ENCODE data around the gene IGIP.

Gene IGIP

DNA sequence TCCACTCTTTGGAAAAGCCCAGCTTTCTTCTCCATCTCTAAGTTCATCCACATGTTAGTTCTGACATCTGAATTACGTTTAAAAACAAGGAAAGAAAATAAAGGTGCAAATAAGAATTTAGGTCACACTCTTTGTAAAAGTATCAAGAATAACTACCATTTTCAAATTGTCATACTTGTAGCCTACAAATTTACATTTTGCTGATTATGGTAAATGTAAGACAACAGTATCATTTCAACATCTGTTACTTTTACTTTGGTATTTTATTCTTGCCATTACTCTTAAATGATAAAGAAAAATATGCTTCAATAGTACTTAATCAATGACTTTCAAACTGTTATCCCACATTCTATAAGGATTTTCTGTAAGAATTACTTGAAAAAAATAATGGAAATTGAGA is 21.6 kb upstream of the IGIP start:
- Histone ChIP-seq H3K4me3 (ENCODE audit: low read length) (no peak overlapping the region), H3K27ac (ENCODE audit: low read depth, low read length) (no peak overlapping the region), H3K9me3 (ENCODE audit: insufficient read depth, low read depth, low read length) (no peaks in the 10 kb centered on the region), H3K36me3 (ENCODE audit: insufficient read depth, low read length) (no peaks in the 10 kb centered on the region), H3K4me1 (ENCODE audit: insufficient read depth, low read length) (peaks cover 10% of the 10 kb centered on the region; the same call in 1 of the 2 replicates), H3K9ac (ENCODE audit: low read depth, low read length) (no peak overlapping the region), H3K27me3 (ENCODE audit: insufficient read depth, low read length) (peaks cover 87% of the 10 kb centered on the region)
- no CpG with 5 or more reads among the region's 1 CpG for WGBS

- H3K9ac ChIP-seq (ENCODE audit: low read depth, low read length) = no peak overlapping the region
- WGBS = 43% methylated on average over 4 of the region's 5 CpGs
- H3K4me3 ChIP-seq (ENCODE audit: low read length) = no peak overlapping the region
- peaks cover 93% of the 10 kb centered on the region for H3K27me3 ChIP-seq (ENCODE audit: insufficient read depth, low read length)
- no peak overlapping the region for H3K27ac ChIP-seq (ENCODE audit: low read depth, low read length)
- H3K36me3 ChIP-seq (ENCODE audit: insufficient read depth, low read length) = no peaks in the 10 kb centered on the region
- no peaks in the 10 kb centered on the region for H3K9me3 ChIP-seq (ENCODE audit: insufficient read depth, low read depth, low read length)
- H3K4me1 ChIP-seq (ENCODE audit: insufficient read depth, low read length) = peaks cover 22% of the 10 kb centered on the region
These were observed 19.6 kb upstream of the IGIP start for GRCh38 chr5:140106101-140106500.

- 15% methylated on average over 16 of the region's 16 CpGs for WGBS
- Histone ChIP-seq H3K27ac (ENCODE audit: low read depth, low read length) (no peak overlapping the region; the same call in 1 of the 2 replicates), H3K4me3 (ENCODE audit: low read length) (peak overlapping the region; percentile 73), H3K36me3 (ENCODE audit: insufficient read depth, low read length) (no peaks in the 10 kb centered on the region), H3K4me1 (ENCODE audit: insufficient read depth, low read length) (peaks cover 28% of the 10 kb centered on the region), H3K9ac (ENCODE audit: low read depth, low read length) (peak overlapping the region; percentile 69), H3K27me3 (ENCODE audit: insufficient read depth, low read length) (peaks cover 94% of the 10 kb centered on the region), H3K9me3 (ENCODE audit: insufficient read depth, low read depth, low read length) (no peaks in the 10 kb centered on the region)
These were observed 18.9 kb upstream of the IGIP start for GRCh38 chr5:140106805-140107311.

- Histone ChIP-seq H3K9ac (ENCODE audit: low read depth, low read length) (peak overlapping the region; percentile 69), H3K27me3 (ENCODE audit: insufficient read depth, low read length) (peaks cover 94% of the 10 kb centered on the region), H3K4me3 (ENCODE audit: low read length) (peak overlapping the region; percentile 73), H3K9me3 (ENCODE audit: insufficient read depth, low read depth, low read length) (no peaks in the 10 kb centered on the region), H3K4me1 (ENCODE audit: insufficient read depth, low read length) (peaks cover 34% of the 10 kb centered on the region), H3K36me3 (ENCODE audit: insufficient read depth, low read length) (no peaks in the 10 kb centered on the region), H3K27ac (ENCODE audit: low read depth, low read length) (peak overlapping the region; percentile 20; the same call in 1 of the 2 replicates)
- WGBS = under 1% methylated on average over 86 of the region's 88 CpGs
These were observed 18.2 kb upstream of the IGIP start for GRCh38 chr5:140107312-140108092.

DNA sequence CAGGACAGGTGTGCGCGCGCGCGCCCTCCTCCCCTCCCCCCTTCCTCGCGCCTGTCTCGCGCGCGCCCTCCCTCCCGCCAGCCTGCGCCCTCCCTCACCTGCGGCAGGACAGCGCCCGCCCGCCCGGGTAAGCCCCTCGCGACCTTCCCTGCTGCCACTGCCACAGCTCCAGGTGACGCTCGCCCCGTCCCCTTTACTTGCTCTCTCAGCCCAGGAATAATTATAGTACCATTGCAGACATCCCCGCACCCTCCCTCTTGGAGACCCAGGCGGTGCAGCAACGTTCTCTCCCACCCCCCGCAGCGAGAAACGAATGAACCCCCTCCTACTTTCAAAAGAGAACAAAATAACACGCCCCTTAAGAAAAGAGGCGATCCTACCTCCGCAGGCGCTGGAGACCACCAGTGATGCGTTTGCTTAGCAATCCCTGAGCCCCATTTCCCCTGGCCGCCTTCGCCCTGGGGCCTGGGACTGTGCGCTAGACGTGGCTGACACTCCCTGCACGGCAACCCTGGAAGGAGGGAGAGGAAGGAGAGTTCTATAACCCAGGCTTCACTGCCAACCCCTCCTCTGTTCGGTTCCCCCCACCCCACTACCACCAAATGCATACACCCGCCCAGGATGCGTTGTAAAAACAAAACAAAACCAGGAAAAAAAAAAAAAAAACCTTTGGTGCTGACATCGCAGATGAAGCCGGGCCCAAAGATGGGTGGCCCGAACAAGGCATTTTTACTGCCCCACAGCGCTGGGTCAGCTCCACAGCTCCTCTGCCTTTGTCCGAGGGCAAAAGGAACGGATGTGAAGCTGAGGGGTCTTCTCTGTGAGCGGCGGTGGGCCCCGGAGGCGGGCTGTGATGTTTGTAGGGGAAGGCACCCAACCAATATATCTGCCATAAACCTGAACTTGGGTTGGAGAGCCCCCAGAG is 17.4 kb upstream of the IGIP start:
- 0 out of 2 replicates have a peak overlapping the region, but pooled peaks have one; percentile 8 for H3K9ac ChIP-seq (ENCODE audit: low read depth, low read length)
- no peaks in the 10 kb centered on the region for H3K9me3 ChIP-seq (ENCODE audit: insufficient read depth, low read depth, low read length)
- peaks cover 94% of the 10 kb centered on the region for H3K27me3 ChIP-seq (ENCODE audit: insufficient read depth, low read length)
- H3K4me1 ChIP-seq (ENCODE audit: insufficient read depth, low read length) = peaks cover 36% of the 10 kb centered on the region
- peak overlapping the region; percentile 73 for H3K4me3 ChIP-seq (ENCODE audit: low read length)
- H3K36me3 ChIP-seq (ENCODE audit: insufficient read depth, low read length) = no peaks in the 10 kb centered on the region
- under 1% methylated on average over 49 of the region's 52 CpGs for WGBS
- no peak overlapping the region for H3K27ac ChIP-seq (ENCODE audit: low read depth, low read length)

DNA sequence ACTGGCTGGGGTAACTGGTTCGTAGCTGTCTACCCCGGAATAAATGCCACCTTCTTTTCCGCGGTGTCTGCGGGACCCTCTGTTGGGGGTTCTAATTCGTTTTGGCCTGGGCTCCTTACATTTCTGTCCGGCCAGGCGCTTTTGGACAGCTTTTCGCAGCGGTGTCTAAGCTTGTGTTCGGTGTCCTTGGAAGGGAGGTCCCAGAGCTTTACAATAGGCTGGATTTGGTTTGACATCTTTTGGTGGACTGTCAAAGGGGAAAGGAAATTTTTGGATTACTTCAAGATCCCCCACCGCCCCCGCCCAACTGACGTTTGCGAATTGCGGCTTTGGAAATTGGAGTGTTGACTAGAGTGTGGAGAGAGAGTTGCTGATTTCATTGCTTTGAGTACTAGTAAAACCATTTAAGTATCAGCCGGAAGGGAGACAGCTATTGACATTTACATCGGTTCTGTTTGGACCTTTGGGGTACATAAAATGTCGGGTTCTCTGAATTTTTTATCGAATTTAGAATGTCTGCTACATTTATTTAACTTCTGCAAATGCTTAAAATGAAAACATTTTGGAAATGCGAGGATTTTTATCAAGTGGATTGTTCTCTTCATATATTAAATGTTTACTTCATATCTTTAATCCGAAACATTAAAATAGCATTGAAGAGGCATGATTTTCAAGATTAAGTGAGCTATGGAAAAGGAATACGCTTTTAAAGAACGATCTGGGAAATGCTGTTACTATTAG is 16.5 kb upstream of the IGIP start:
- H3K27me3 ChIP-seq (ENCODE audit: insufficient read depth, low read length) = peaks cover 88% of the 10 kb centered on the region
- no peak overlapping the region for H3K27ac ChIP-seq (ENCODE audit: low read depth, low read length)
- peaks cover 36% of the 10 kb centered on the region for H3K4me1 ChIP-seq (ENCODE audit: insufficient read depth, low read length)
- H3K36me3 ChIP-seq (ENCODE audit: insufficient read depth, low read length) = no peaks in the 10 kb centered on the region
- no peaks in the 10 kb centered on the region for H3K9me3 ChIP-seq (ENCODE audit: insufficient read depth, low read depth, low read length)
- whole genome bisulfite sequencing = 8% methylated on average over 23 of the region's 24 CpGs
- no peak overlapping the region for H3K9ac ChIP-seq (ENCODE audit: low read depth, low read length)
- H3K4me3 ChIP-seq (ENCODE audit: low read length) = peak overlapping the region; percentile 73

- no peak overlapping the region for H3K27ac ChIP-seq (ENCODE audit: low read depth, low read length)
- 50% methylated on average over 1 of the region's 2 CpGs for WGBS
- H3K27me3 ChIP-seq (ENCODE audit: insufficient read depth, low read length) = peaks cover 88% of the 10 kb centered on the region
- H3K4me3 ChIP-seq (ENCODE audit: low read length) = no peak overlapping the region
- no peaks in the 10 kb centered on the region for H3K36me3 ChIP-seq (ENCODE audit: insufficient read depth, low read length)
- peaks cover 38% of the 10 kb centered on the region for H3K4me1 ChIP-seq (ENCODE audit: insufficient read depth, low read length)
- no peaks in the 10 kb centered on the region for H3K9me3 ChIP-seq (ENCODE audit: insufficient read depth, low read depth, low read length)
- H3K9ac ChIP-seq (ENCODE audit: low read depth, low read length) = no peak overlapping the region
These were observed 15.7 kb upstream of the IGIP start for GRCh38 chr5:140109759-140110645.

GRCh38 chr5:140110646-140110957 is 15.1 kb upstream of the IGIP start:
- Histone ChIP-seq H3K27me3 (ENCODE audit: insufficient read depth, low read length) (peaks cover 88% of the 10 kb centered on the region), H3K9ac (ENCODE audit: low read depth, low read length) (no peak overlapping the region), H3K9me3 (ENCODE audit: insufficient read depth, low read depth, low read length) (no peaks in the 10 kb centered on the region), H3K4me1 (ENCODE audit: insufficient read depth, low read length) (peaks cover 42% of the 10 kb centered on the region), H3K36me3 (ENCODE audit: insufficient read depth, low read length) (no peaks in the 10 kb centered on the region), H3K4me3 (ENCODE audit: low read length) (no peak overlapping the region), H3K27ac (ENCODE audit: low read depth, low read length) (no peak overlapping the region)
- no CpG with 5 or more reads among the region's 1 CpG for WGBS

DNA sequence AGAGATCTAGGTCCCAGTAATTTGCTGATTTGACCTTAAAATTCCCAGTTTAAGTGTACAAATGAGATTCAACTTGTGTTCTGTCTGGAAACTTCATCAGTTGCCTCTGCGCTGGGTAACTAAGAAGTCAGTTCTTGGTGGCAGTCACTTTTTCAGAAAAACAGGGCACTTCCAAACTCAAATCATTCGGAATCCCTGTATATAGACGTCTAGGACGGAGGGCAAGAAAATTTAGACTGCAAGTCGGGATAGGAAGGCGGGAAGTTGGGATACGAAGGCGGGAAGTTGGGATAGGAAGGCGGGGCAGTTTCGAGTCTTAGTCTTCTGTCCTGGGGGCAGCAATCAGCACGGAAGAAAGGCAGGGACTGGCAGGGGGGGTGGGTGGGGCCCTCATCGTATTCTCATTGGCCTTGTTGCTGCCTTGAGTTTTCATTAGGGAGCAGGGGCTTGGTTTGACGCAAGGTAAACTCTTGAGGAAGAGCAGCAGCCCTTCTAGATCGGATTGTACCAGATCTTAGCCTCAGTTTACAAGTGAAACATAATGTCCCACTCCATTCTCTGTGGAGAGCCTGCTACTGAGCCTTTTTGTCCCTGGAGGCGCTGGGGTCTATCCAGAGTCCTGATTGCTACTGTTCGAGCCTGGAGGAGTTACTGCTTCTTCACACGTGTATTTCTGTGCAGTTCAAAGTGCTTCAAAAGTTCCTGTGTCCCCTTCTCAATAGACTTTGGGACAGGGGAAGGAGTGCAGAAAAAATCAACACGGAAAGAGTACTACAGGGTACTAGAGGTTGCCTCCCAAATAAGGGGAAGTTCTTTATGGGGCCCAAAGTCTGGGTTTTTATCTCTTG is 14.5 kb upstream of the IGIP start:
- Histone ChIP-seq H3K4me1 (ENCODE audit: insufficient read depth, low read length) (peaks cover 42% of the 10 kb centered on the region), H3K4me3 (ENCODE audit: low read length) (no peak overlapping the region), H3K9ac (ENCODE audit: low read depth, low read length) (no peak overlapping the region), H3K27me3 (ENCODE audit: insufficient read depth, low read length) (peaks cover 88% of the 10 kb centered on the region), H3K36me3 (ENCODE audit: insufficient read depth, low read length) (no peaks in the 10 kb centered on the region), H3K9me3 (ENCODE audit: insufficient read depth, low read depth, low read length) (no peaks in the 10 kb centered on the region), H3K27ac (ENCODE audit: low read depth, low read length) (no peak overlapping the region)
- WGBS = 3% methylated on average over 18 of the region's 18 CpGs

Data from HUES64 (cell line).